HepG2 (cell line): Measurements from ENCODE around the gene NPPC. TPM values are rescaled to one million over a fixed set of nuclear protein-coding genes. Genes with fewer than 3 reads are reported as not detected.

Experiments used
- AHR ChIP-seq: IDR thresholded peaks from 2 replicates; pipeline ENCODE4 v1.6.1; 2018; ENCODE audit warnings: missing genetic modification reagents, missing compliant biosample characterization
- ARNT2 ChIP-seq: sonication (generic); formaldehyde crosslinking; IDR thresholded peaks from 2 replicates; pipeline ENCODE4 v1.8.0; 2022; ENCODE audit warnings: mild to moderate bottlenecking, low read depth, missing genetic modification reagents, moderate library complexity
- BRF2 ChIP-seq: sonication (generic); formaldehyde crosslinking; IDR thresholded peaks from 2 replicates; pipeline ENCODE4 v1.8.1; 2022; ENCODE audit warnings: mild to moderate bottlenecking, missing genetic modification reagents
- CBX1 ChIP-seq: IDR thresholded peaks from one replicate; pipeline ENCODE4 v1.6.1; 2016; ENCODE audit warnings: antibody characterized with exemption, low read depth
- ELF4 ChIP-seq: sonication (generic); formaldehyde crosslinking; IDR thresholded peaks from 2 replicates; pipeline ENCODE4 v1.5.0; 2020; ENCODE audit warnings: missing genetic modification reagents, mild to moderate bottlenecking, moderate library complexity, borderline replicate concordance
- JUN ChIP-seq: sonication (generic); formaldehyde crosslinking; IDR thresholded peaks from 2 replicates; pipeline ENCODE4 v1.4.0; 2020; ENCODE audit warnings: mild to moderate bottlenecking, missing genetic modification reagents
- KDM1A ChIP-seq: IDR thresholded peaks from 2 replicates; pipeline ENCODE4 v1.6.1; 2016; ENCODE audit warnings: missing compliant biosample characterization
- KDM5B ChIP-seq: sonication (generic); formaldehyde crosslinking; IDR thresholded peaks from 2 replicates; pipeline ENCODE4 v1.4.0; 2020; ENCODE audit warnings: missing genetic modification reagents, mild to moderate bottlenecking, borderline replicate concordance
- RBAK ChIP-seq: sonication (generic); formaldehyde crosslinking; IDR thresholded peaks from 2 replicates; pipeline ENCODE4 v1.5.1; 2020; ENCODE audit warnings: mild to moderate bottlenecking, missing genetic modification reagents
- RFXANK ChIP-seq: IDR thresholded peaks from 2 replicates; pipeline ENCODE4 v1.6.1; 2016
- SALL2 ChIP-seq: sonication (generic); formaldehyde crosslinking; IDR thresholded peaks from 2 replicates; pipeline ENCODE4 v1.8.1; 2023; ENCODE audit warnings: mild to moderate bottlenecking, missing genetic modification reagents, inconsistent platforms
- SP2 ChIP-seq: sonication (generic); formaldehyde crosslinking; IDR thresholded peaks from 2 replicates; pipeline ENCODE4 v1.5.1; 2020; ENCODE audit warnings: mild to moderate bottlenecking, missing genetic modification reagents
- THRA ChIP-seq: sonication (generic); formaldehyde crosslinking; IDR thresholded peaks from 2 replicates; pipeline ENCODE4 v1.4.0; 2020; ENCODE audit warnings: missing genetic modification reagents, borderline replicate concordance
- ZBTB38 ChIP-seq: sonication (generic); formaldehyde crosslinking; IDR thresholded peaks from 2 replicates; pipeline ENCODE4 v1.5.1; 2020; ENCODE audit warnings: mild to moderate bottlenecking, missing genetic modification reagents
- ZHX1 ChIP-seq: sonication (generic); formaldehyde crosslinking; IDR thresholded peaks from 2 replicates; pipeline ENCODE4 v1.8.1; 2022; ENCODE audit warnings: low read depth, mild to moderate bottlenecking, missing genetic modification reagents
- ZNF263 ChIP-seq: sonication (generic); formaldehyde crosslinking; IDR thresholded peaks from 2 replicates; pipeline ENCODE4 v1.4.0; 2020; ENCODE audit warnings: missing genetic modification reagents
- ZNF33B ChIP-seq: sonication (generic); formaldehyde crosslinking; IDR thresholded peaks from 2 replicates; pipeline ENCODE4 v1.5.1; 2020; ENCODE audit warnings: mild to moderate bottlenecking, missing genetic modification reagents
- ZNF44 ChIP-seq: sonication (generic); formaldehyde crosslinking; IDR thresholded peaks from 2 replicates; pipeline ENCODE4 v1.5.1; 2020; ENCODE audit warnings: mild to moderate bottlenecking, missing genetic modification reagents
- ZNF446 ChIP-seq: sonication (generic); formaldehyde crosslinking; IDR thresholded peaks from 2 replicates; pipeline ENCODE4 v1.5.0; 2020; ENCODE audit warnings: mild to moderate bottlenecking, missing genetic modification reagents
- ZNF552 ChIP-seq: sonication (generic); formaldehyde crosslinking; IDR thresholded peaks from 2 replicates; pipeline ENCODE4 v1.9.0; 2022; ENCODE audit warnings: missing genetic modification reagents, mild to moderate bottlenecking, borderline replicate concordance
- ZNF597 ChIP-seq: sonication (generic); formaldehyde crosslinking; IDR thresholded peaks from 2 replicates; pipeline ENCODE4 v1.5.0; 2020; ENCODE audit warnings: missing genetic modification reagents
- ZNF724P ChIP-seq: sonication (generic); formaldehyde crosslinking; IDR thresholded peaks from 2 replicates; pipeline ENCODE4 v1.8.0; 2022; ENCODE audit warnings: missing genetic modification reagents, borderline replicate concordance
- ZNF850 ChIP-seq: sonication (generic); formaldehyde crosslinking; conservative IDR thresholded peaks from 2 replicates; pipeline ENCODE4 v1.9.0; 2021; ENCODE audit warnings: mild to moderate bottlenecking, missing genetic modification reagents
- ZSCAN31 ChIP-seq: sonication (generic); formaldehyde crosslinking; IDR thresholded peaks from 2 replicates; pipeline ENCODE4 v1.5.0; 2020; ENCODE audit warnings: low read depth, mild to moderate bottlenecking, missing genetic modification reagents
- polyA plus RNA-seq, 8 experiments: library from polyadenylated mRNA; depleted of rRNA in 3 of 8; stranded (reverse) in 7 of 8; unstranded in 1 of 8; fragments of >200 nt; fragmentation: Illumina TruSeq in 4 of 8; extraction: Trizol in 4 of 8; gene quantifications; 2 replicates each; pipeline versions ENCODE4 v1.2.1 to v1.2.3, GENCODE V29; 2011 to 2016; ENCODE audit warnings: low read depth in 4 of 8, missing spikeins in 1 of 8, mixed read lengths in 1 of 8; ENCODE audit not compliant: insufficient read depth in 1 of 8
- total RNA-seq, 5 experiments: library from RNA; depleted of rRNA; stranded (reverse); fragments of >200 nt; fragmentation: Illumina TruSeq; extraction: Trizol; gene quantifications; 2 replicates each; pipeline ENCODE4 v1.2.3, GENCODE V29; 2016; ENCODE audit warnings: low read depth in 1 of 5

The NPPC gene
- total and polyA plus RNA-seq, 2 of the 13 experiments (the other 11 are each of a cell fraction or from before 2014, with no cell fraction given), result 0.11 TPM; not detected in 1

- peak; percentile 94 for TF ChIP-seq BRF2 (CRISPR knock-in tag)
- TF ChIP-seq JUN (CRISPR knock-in tag), result peak; percentile 13; the same call in 1 of the 2 replicates
- TF ChIP-seq ARNT2 (CRISPR knock-in tag), result peak; percentile 88
- TF ChIP-seq ZNF263 (CRISPR knock-in tag), result peak; percentile 61; the same call in 1 of the 2 replicates
- peak; percentile 97 for TF ChIP-seq SALL2 (CRISPR knock-in tag)
- TF ChIP-seq ZNF44 (CRISPR knock-in tag), result no peak; the same call in none of the 2 replicates
- TF ChIP-seq ZNF850 (CRISPR knock-in tag), result no peak
- TF ChIP-seq KDM5B (CRISPR knock-in tag), result peak; percentile 98
- TF ChIP-seq CBX1, result peak; percentile 92
- TF ChIP-seq ZNF552 (CRISPR knock-in tag), result peak; percentile 88
- TF ChIP-seq SP2 (CRISPR knock-in tag), result peak; percentile 65; the same call in 1 of the 2 replicates
- peak; percentile 53; the same call in 1 of the 2 replicates for TF ChIP-seq THRA (CRISPR knock-in tag)
- peak; percentile 64; the same call in 1 of the 2 replicates for TF ChIP-seq ELF4 (CRISPR knock-in tag)
- TF ChIP-seq ZNF724P (CRISPR knock-in tag), result peak; percentile 93
- TF ChIP-seq RBAK (CRISPR knock-in tag), result no peak
- 0 out of 2 replicates have a peak, but pooled peaks have one; percentile 56 for TF ChIP-seq RFXANK
- TF ChIP-seq KDM1A (CRISPR knock-in tag), result no peak; the same call in 1 of the 2 replicates
- TF ChIP-seq ZNF33B (CRISPR knock-in tag), result no peak; the same call in 1 of the 2 replicates
- no peak for TF ChIP-seq ZNF597 (CRISPR knock-in tag)
- no peak; the same call in 1 of the 2 replicates for TF ChIP-seq ZBTB38 (CRISPR knock-in tag)
- TF ChIP-seq ZHX1, result 0 out of 2 replicates have a peak, but pooled peaks have one; percentile 10
- TF ChIP-seq AHR, result no peak
- TF ChIP-seq ZSCAN31 (CRISPR knock-in tag), result peak; percentile 92; the same call in 1 of the 2 replicates
- peak; percentile 95 for TF ChIP-seq ZNF446 (CRISPR knock-in tag)
Observed at GRCh38 chr2:231961349-231962166, 35.4 kb upstream of the NPPC start, which contains the start of gene DIS3L2 (continued).
